ENCODE measurements around the gene FDXR.

GRCh38 chr17:74822335-74822938, 50.4 kb downstream of the FDXR start:
- TF ChIP-seq POLR2AphosphoS5 (IDR thresholded peaks at IDR 0.05; ENCODE audit: borderline replicate concordance, low read depth, low read length) (no peak), EZH2 (IDR thresholded peaks at IDR 0.05) (no peak), FOXP2 (optimal IDR thresholded peaks at IDR 0.05; ENCODE audit: control extremely low read depth, extremely low read length, insufficient read depth) (no peak)
